ENCODE measurements around the gene RFC2. TPM values are rescaled to one million over a fixed set of nuclear protein-coding genes. Genes with fewer than 3 reads are reported as not detected.

The RFC2 gene
- total RNA-seq, 1 donor from 2014 or later, result 16.8 TPM

DNA sequence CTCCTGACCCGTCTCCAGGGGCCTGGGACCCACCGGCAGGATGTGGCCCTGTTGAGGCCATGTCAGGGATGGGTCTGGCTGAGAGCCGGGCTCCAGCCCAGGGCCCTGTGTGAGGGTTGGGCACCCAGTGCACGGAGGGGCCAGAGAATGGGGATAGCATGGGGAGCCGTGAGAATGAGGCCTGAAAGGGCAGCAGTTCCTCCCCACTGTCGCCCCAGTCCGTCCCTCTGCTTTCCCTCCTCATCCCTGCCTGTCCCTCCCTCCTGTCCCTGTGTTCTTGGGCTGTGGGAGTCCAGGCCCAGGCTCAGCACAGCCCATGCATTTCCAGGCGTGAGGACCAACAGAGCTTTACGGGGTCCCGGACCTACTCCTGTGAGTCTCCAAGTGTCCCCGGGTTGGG, 34.8 kb downstream of the RFC2 start:
- no peak for DNase-seq
- Mint-ChIP-seq H3K4me1 (ENCODE audit: low read depth, unreplicated experiment) (peaks cover 2% of the 10 kb centered on the region), H3K27me3 (ENCODE audit: unreplicated experiment) (no peaks in the 10 kb centered on the region), H3K36me3 (ENCODE audit: unreplicated experiment) (no peaks in the 10 kb centered on the region), H3K9me3 (ENCODE audit: unreplicated experiment) (peaks cover 2% of the 10 kb centered on the region), H3K27ac (ENCODE audit: unreplicated experiment) (no peak overlapping the region), H3K4me3 (ENCODE audit: unreplicated experiment) (no peak overlapping the region)
- TF ChIP-seq, protein P1, sequence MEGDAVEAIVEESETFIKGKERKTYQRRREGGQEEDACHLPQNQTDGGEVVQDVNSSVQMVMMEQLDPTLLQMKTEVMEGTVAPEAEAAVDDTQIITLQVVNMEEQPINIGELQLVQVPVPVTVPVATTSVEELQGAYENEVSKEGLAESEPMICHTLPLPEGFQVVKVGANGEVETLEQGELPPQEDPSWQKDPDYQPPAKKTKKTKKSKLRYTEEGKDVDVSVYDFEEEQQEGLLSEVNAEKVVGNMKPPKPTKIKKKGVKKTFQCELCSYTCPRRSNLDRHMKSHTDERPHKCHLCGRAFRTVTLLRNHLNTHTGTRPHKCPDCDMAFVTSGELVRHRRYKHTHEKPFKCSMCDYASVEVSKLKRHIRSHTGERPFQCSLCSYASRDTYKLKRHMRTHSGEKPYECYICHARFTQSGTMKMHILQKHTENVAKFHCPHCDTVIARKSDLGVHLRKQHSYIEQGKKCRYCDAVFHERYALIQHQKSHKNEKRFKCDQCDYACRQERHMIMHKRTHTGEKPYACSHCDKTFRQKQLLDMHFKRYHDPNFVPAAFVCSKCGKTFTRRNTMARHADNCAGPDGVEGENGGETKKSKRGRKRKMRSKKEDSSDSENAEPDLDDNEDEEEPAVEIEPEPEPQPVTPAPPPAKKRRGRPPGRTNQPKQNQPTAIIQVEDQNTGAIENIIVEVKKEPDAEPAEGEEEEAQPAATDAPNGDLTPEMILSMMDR (IDR thresholded peaks at IDR 0.05; ENCODE audit: partially characterized antibody, unreplicated experiment), result no peak

DNA sequence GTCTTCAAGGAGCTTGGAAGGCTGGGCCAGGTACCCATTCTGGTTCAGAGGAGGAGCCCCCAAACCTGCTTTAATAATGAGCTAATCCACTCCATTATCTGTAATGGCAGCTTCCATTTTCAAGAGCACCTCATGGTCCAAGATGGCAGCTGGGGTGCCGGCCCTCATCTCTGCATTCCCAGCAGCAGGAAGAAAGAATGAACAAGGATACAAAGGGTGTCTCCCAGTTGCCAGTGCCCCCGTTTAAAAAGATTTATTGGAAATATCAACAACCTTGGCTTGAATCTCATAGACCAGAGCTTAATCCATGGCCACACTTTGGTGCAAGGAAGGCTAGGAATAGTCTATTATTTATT, 35.9 kb downstream of the RFC2 start:
- no peaks in the 10 kb centered on the region for H3K36me3 Mint-ChIP-seq (ENCODE audit: unreplicated experiment)
- TF ChIP-seq, protein P1 (IDR thresholded peaks at IDR 0.05; ENCODE audit: partially characterized antibody, unreplicated experiment), result no peak
- H3K27me3 Mint-ChIP-seq (ENCODE audit: unreplicated experiment), result no peaks in the 10 kb centered on the region
- H3K4me3 Mint-ChIP-seq (ENCODE audit: unreplicated experiment), result no peak overlapping the region
- H3K27ac Mint-ChIP-seq (ENCODE audit: unreplicated experiment), result no peak overlapping the region
- no peak for DNase-seq
- H3K4me1 Mint-ChIP-seq (ENCODE audit: low read depth, unreplicated experiment), result peaks cover 2% of the 10 kb centered on the region
- H3K9me3 Mint-ChIP-seq (ENCODE audit: unreplicated experiment), result peaks cover 2% of the 10 kb centered on the region

- H3K4me3 Mint-ChIP-seq (ENCODE audit: unreplicated experiment), result no peak overlapping the region
- TF ChIP-seq, protein P1 (IDR thresholded peaks at IDR 0.05; ENCODE audit: partially characterized antibody, unreplicated experiment), result no peak
- H3K9me3 Mint-ChIP-seq (ENCODE audit: unreplicated experiment), result peaks cover 2% of the 10 kb centered on the region
- H3K27ac Mint-ChIP-seq (ENCODE audit: unreplicated experiment), result no peak overlapping the region
- no peaks in the 10 kb centered on the region for H3K36me3 Mint-ChIP-seq (ENCODE audit: unreplicated experiment)
- no peaks in the 10 kb centered on the region for H3K27me3 Mint-ChIP-seq (ENCODE audit: unreplicated experiment)
- no peak for DNase-seq
- H3K4me1 Mint-ChIP-seq (ENCODE audit: low read depth, unreplicated experiment), result peaks cover 2% of the 10 kb centered on the region
These were observed 36.5 kb downstream of the RFC2 start for GRCh38 chr7:74217455-74218342.

- no peak for DNase-seq
- peaks cover 3% of the 10 kb centered on the region for H3K9me3 Mint-ChIP-seq (ENCODE audit: unreplicated experiment)
- H3K4me3 Mint-ChIP-seq (ENCODE audit: unreplicated experiment), result no peak overlapping the region
- TF ChIP-seq, protein P1 (IDR thresholded peaks at IDR 0.05; ENCODE audit: partially characterized antibody, unreplicated experiment), result no peak
- peaks cover 2% of the 10 kb centered on the region for H3K4me1 Mint-ChIP-seq (ENCODE audit: low read depth, unreplicated experiment)
- H3K27me3 Mint-ChIP-seq (ENCODE audit: unreplicated experiment), result no peaks in the 10 kb centered on the region
- H3K27ac Mint-ChIP-seq (ENCODE audit: unreplicated experiment), result no peak overlapping the region
- H3K36me3 Mint-ChIP-seq (ENCODE audit: unreplicated experiment), result no peaks in the 10 kb centered on the region
These were observed 37.8 kb downstream of the RFC2 start for GRCh38 chr7:74216361-74216761.

DNA sequence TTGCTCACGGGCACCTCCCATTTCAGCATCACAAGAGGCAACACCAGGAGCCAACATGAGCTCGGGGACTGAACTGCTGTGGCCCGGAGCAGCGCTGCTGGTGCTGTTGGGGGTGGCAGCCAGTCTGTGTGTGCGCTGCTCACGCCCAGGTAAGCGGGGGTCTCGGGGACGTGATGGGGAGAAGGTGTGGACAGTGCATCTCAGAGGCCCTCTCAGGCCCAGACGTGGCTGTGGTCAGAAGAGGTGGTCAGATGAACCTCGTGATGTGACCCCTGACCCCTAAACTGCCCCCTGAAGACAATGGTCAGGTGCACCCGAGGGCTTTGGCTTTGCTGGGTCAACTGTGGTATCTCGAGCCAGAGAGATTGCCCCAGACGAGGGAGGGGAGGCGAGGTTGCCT, 38.3 kb downstream of the RFC2 start:
- H3K9me3 Mint-ChIP-seq (ENCODE audit: unreplicated experiment), result peaks cover 3% of the 10 kb centered on the region
- no peaks in the 10 kb centered on the region for H3K27me3 Mint-ChIP-seq (ENCODE audit: unreplicated experiment)
- H3K27ac Mint-ChIP-seq (ENCODE audit: unreplicated experiment), result no peak overlapping the region
- no peak overlapping the region for H3K4me3 Mint-ChIP-seq (ENCODE audit: unreplicated experiment)
- no peaks in the 10 kb centered on the region for H3K36me3 Mint-ChIP-seq (ENCODE audit: unreplicated experiment)
- H3K4me1 Mint-ChIP-seq (ENCODE audit: low read depth, unreplicated experiment), result peaks cover 2% of the 10 kb centered on the region
- TF ChIP-seq, protein P1 (IDR thresholded peaks at IDR 0.05; ENCODE audit: partially characterized antibody, unreplicated experiment), result no peak
- DNase-seq, result no peak

Measured in glutamatergic neuron (in vitro differentiated cells).